Suprapubic skin (tissue), 4 donors: ENCODE results near the gene FAAP20. TPM values are rescaled to one million over a fixed set of nuclear protein-coding genes. Genes with fewer than 3 reads are reported as not detected.

ENCODE experiments used
- DNase-seq, 2 donors: peaks; one replicate each; pipeline ENCODE4 v3.0.0-alpha.2; 2019; ENCODE audit warnings: low spot score in 2 of 2
- H3K27ac ChIP-seq: fragments of 200-600 bp; sonication (generic); one replicate; pipeline ENCODE4 v1.5.1; 2019
- H3K27me3 ChIP-seq: fragments of 200-600 bp; sonication (generic); one replicate; pipeline ENCODE4 v1.5.1; 2019
- H3K36me3 ChIP-seq: fragments of 200-600 bp; sonication (generic); one replicate; pipeline ENCODE4 v1.5.1; 2019
- H3K4me1 ChIP-seq: fragments of 200-600 bp; sonication (generic); one replicate; pipeline ENCODE4 v1.5.1; 2019
- H3K4me3 ChIP-seq: fragments of 200-600 bp; sonication (generic); one replicate; pipeline ENCODE4 v1.5.1; 2019; ENCODE audit warnings: mild to moderate bottlenecking
- H3K9me3 ChIP-seq: fragments of 200-600 bp; sonication (generic); one replicate; pipeline ENCODE4 v1.5.1; 2019
- EP300 ChIP-seq: sonication (generic); formaldehyde crosslinking; IDR thresholded peaks from one replicate; pipeline ENCODE4 v1.6.1; 2017; ENCODE audit warnings: antibody characterized with exemption
- POLR2A ChIP-seq, 2 donors: fragments of 450-650 bp; IDR thresholded peaks; one replicate each; pipeline ENCODE4 v1.6.1; 2017; ENCODE audit warnings: antibody characterized with exemption in 2 of 2, mild to moderate bottlenecking in 2 of 2, moderate library complexity in 2 of 2
- POLR2AphosphoS5 ChIP-seq, 3 donors: sonication (generic); formaldehyde crosslinking; IDR thresholded peaks; one replicate each; pipeline ENCODE4 v1.6.1; 2017; ENCODE audit warnings: antibody characterized with exemption in 3 of 3
- WGBS: methylation state at CpG from one replicate; pipeline ENCODE4 v1.1.5; 2018; 5-methylcytosine and 5-hydroxymethylcytosine counted together
- total RNA-seq, 4 donors: library from RNA; depleted of rRNA; stranded (reverse); fragments of >200 nt; gene quantifications; one replicate each; pipeline ENCODE4 v1.1.0, GENCODE V29; 2016
- TF ChIP-seq, protein P1 (sequence below), 2 donors: fragments of 200-600 bp in 1 of 2; fragments of 450-650 bp in 1 of 2; sonication (generic) in 1 of 2; IDR thresholded peaks; one replicate each; pipeline ENCODE4 v1.5.1; 2016 to 2019; ENCODE audit warnings: antibody characterized with exemption in 2 of 2, mild to moderate bottlenecking in 1 of 2, moderate library complexity in 1 of 2

The FAAP20 gene
- total RNA-seq, 4 donors from 2014 or later = 18.6 to 47.3 (median 24.9) TPM

- WGBS = 64% methylated on average over 17 of the region's 28 CpGs
- peak overlapping the region; percentile 91 for H3K27ac ChIP-seq
- peak in 1 of 2 donors; percentile 67 for DNase-seq
- TF ChIP-seq EP300 (no peak), POLR2AphosphoS5 (IDR thresholded peaks at IDR 0.05) (no peak), POLR2A (IDR thresholded peaks at IDR 0.05) (no peak)
- TF ChIP-seq, protein P1, sequence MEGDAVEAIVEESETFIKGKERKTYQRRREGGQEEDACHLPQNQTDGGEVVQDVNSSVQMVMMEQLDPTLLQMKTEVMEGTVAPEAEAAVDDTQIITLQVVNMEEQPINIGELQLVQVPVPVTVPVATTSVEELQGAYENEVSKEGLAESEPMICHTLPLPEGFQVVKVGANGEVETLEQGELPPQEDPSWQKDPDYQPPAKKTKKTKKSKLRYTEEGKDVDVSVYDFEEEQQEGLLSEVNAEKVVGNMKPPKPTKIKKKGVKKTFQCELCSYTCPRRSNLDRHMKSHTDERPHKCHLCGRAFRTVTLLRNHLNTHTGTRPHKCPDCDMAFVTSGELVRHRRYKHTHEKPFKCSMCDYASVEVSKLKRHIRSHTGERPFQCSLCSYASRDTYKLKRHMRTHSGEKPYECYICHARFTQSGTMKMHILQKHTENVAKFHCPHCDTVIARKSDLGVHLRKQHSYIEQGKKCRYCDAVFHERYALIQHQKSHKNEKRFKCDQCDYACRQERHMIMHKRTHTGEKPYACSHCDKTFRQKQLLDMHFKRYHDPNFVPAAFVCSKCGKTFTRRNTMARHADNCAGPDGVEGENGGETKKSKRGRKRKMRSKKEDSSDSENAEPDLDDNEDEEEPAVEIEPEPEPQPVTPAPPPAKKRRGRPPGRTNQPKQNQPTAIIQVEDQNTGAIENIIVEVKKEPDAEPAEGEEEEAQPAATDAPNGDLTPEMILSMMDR (IDR thresholded peaks at IDR 0.05) = no peak
- no peaks in the 10 kb centered on the region for H3K9me3 ChIP-seq
- peaks cover 100% of the 10 kb centered on the region for H3K4me1 ChIP-seq
- H3K36me3 ChIP-seq = no peaks in the 10 kb centered on the region
- no peak overlapping the region for H3K4me3 ChIP-seq
- H3K27me3 ChIP-seq = no peaks in the 10 kb centered on the region
These were observed 42.4 kb upstream of the FAAP20 start for GRCh38 chr1:2236695-2237677.

DNA sequence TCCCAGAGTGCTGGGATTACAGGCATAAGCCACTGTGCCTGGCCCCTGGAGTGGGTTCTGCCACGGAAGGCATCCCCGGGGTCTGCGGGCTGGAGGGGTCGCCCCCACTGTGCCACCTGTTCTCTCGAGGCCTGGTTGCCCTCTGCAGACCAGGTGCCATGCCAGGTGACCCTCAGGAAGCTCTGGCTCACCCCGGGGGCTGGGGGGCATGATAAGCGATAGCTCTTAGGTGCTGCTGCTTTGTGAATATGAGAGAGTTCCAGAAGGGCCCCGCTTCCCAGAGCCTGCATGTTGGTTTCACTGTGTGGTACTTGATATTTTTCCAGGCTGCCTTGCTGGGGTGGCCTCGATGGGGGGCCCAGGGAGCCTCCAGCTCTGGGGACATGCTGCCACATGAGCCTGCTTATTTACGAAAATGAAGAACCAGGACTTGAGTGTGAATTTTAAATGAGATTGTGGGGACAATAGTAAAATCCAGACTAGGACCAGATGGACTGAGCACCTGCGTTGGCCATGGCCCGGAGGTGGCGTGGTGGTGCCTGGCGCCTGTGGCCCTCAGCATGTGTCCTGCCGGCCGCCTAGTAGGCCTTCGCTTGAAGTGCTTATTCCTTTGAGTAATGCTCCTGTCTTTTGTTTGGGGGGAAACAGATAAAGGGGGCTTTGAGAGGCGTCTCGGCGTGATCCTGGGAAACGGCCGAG lies 40.9 kb upstream of the FAAP20 start:
- Histone ChIP-seq H3K4me3 (peak overlapping the region; percentile 75), H3K9me3 (no peaks in the 10 kb centered on the region), H3K36me3 (no peaks in the 10 kb centered on the region), H3K27me3 (no peaks in the 10 kb centered on the region), H3K4me1 (peaks cover 100% of the 10 kb centered on the region), H3K27ac (peak overlapping the region; percentile 91)
- 78% methylated on average over 14 of the region's 22 CpGs for WGBS
- TF ChIP-seq POLR2AphosphoS5 (IDR thresholded peaks at IDR 0.05) (no peak), POLR2A (IDR thresholded peaks at IDR 0.05) (no peak), EP300 (no peak)
- TF ChIP-seq, protein P1 (IDR thresholded peaks at IDR 0.05) = no peak
- peak in 1 of 2 donors; percentile 71 for DNase-seq

DNA sequence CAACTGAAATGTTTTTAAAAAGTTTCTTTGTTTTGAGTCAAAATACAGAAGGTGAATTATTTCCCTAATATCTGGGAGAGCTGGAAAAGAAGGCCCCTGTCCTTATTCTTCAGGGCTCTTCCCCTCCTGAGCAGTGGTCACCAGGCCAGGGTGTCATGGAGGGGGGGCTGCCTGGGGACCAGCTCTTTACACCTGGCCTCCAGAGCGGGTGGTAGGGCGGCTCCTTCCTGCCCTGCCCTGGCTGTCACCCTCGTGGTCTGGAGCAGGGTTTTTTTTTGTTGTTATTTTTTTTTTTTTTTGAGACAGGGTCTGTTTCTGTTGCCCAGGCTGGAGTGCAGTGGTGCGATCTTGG lies 40.2 kb upstream of the FAAP20 start:
- DNase-seq = peak in 1 of 2 donors; percentile 71
- TF ChIP-seq POLR2A (IDR thresholded peaks at IDR 0.05) (no peak), POLR2AphosphoS5 (IDR thresholded peaks at IDR 0.05) (no peak), EP300 (no peak)
- TF ChIP-seq, protein P1 (IDR thresholded peaks at IDR 0.05) = no peak
- H3K4me3 ChIP-seq = peak overlapping the region; percentile 75
- H3K9me3 ChIP-seq = no peaks in the 10 kb centered on the region
- 28% methylated on average over 4 of the region's 4 CpGs for WGBS
- H3K27me3 ChIP-seq = no peaks in the 10 kb centered on the region
- H3K27ac ChIP-seq = peak overlapping the region; percentile 91
- no peaks in the 10 kb centered on the region for H3K36me3 ChIP-seq
- H3K4me1 ChIP-seq = peaks cover 100% of the 10 kb centered on the region

- Histone ChIP-seq H3K27ac (peak overlapping the region; percentile 91), H3K4me3 (peak overlapping the region; percentile 75), H3K9me3 (no peaks in the 10 kb centered on the region), H3K4me1 (peaks cover 100% of the 10 kb centered on the region), H3K36me3 (no peaks in the 10 kb centered on the region), H3K27me3 (no peaks in the 10 kb centered on the region)
- 23% methylated on average over 13 of the region's 27 CpGs for WGBS
- DNase-seq = peak; percentile 96 to 97
- TF ChIP-seq POLR2A (IDR thresholded peaks at IDR 0.05) (peak in 1 of 2 donors; percentile 8), POLR2AphosphoS5 (IDR thresholded peaks at IDR 0.05) (peak in 2 of 3 donors; percentile 86 to 96)
- TF ChIP-seq, protein P1 (IDR thresholded peaks at IDR 0.05) = no peak
These were observed 39.6 kb upstream of the FAAP20 start for GRCh38 chr1:2233997-2234761.
